Esophagus squamous epithelium (tissue), 4 donors: Measurements from ENCODE around the gene KRT39.

Experiments
- POLR2A ChIP-seq, 4 donors: fragments of 450-650 bp; IDR thresholded peaks; one replicate each; pipeline ENCODE4 v1.6.1; 2017; ENCODE audit warnings: antibody characterized with exemption in 4 of 4, mild to moderate bottlenecking in 4 of 4, moderate library complexity in 3 of 4
- TF ChIP-seq, protein P1 (sequence below), 6 experiments: fragments of 450-650 bp in 4 of 6; fragments of 200-600 bp in 2 of 6; sonication (generic) in 2 of 6; IDR thresholded peaks; one replicate each; pipeline ENCODE4 v1.5.1; 2016 to 2019; ENCODE audit warnings: antibody characterized with exemption in 6 of 6, mild to moderate bottlenecking in 4 of 6, moderate library complexity in 4 of 6

DNA sequence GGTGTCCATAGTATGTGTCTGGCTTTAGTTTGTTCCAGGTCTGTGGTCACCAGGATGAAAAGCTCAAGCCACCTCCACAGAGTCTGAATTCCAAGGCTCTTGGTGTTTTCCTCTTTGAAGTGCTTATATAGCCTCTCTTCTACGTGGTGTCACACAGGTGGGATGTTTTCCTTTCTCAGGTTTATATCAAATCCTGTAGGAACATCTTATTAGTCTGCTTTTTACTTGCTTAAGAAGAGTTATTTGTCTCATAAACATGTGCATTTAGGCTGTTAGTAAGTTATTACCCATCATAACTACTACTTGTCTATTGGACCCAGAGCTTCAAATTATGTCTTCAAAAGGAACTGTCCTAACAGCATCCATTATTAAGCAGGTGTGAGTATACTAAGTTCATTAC, at the start of gene KRT39:
- TF ChIP-seq POLR2A (IDR thresholded peaks at IDR 0.05): no peak
- TF ChIP-seq, protein P1, sequence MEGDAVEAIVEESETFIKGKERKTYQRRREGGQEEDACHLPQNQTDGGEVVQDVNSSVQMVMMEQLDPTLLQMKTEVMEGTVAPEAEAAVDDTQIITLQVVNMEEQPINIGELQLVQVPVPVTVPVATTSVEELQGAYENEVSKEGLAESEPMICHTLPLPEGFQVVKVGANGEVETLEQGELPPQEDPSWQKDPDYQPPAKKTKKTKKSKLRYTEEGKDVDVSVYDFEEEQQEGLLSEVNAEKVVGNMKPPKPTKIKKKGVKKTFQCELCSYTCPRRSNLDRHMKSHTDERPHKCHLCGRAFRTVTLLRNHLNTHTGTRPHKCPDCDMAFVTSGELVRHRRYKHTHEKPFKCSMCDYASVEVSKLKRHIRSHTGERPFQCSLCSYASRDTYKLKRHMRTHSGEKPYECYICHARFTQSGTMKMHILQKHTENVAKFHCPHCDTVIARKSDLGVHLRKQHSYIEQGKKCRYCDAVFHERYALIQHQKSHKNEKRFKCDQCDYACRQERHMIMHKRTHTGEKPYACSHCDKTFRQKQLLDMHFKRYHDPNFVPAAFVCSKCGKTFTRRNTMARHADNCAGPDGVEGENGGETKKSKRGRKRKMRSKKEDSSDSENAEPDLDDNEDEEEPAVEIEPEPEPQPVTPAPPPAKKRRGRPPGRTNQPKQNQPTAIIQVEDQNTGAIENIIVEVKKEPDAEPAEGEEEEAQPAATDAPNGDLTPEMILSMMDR (IDR thresholded peaks at IDR 0.05): no peak
